Stimulated activated CD8-positive, alpha-beta memory T cell treated with anti-CD3 and anti-CD28 coated beads, Interleukin-12 subunit alpha, Interleukin-12 subunit beta, amount 100 ng/mL, for 24 hours (primary cell): ENCODE results near the gene STON2.

Experiments used
- DNase-seq: peaks from one replicate; pipeline ENCODE4 v3.0.0-alpha.2; 2020; ENCODE audit errors: extremely low read depth

The STON2 gene

GRCh38 chr14:81301813-81302212 lies 98.3 kb downstream of the STON2 start:
- DNase-seq, result no peak

DNA sequence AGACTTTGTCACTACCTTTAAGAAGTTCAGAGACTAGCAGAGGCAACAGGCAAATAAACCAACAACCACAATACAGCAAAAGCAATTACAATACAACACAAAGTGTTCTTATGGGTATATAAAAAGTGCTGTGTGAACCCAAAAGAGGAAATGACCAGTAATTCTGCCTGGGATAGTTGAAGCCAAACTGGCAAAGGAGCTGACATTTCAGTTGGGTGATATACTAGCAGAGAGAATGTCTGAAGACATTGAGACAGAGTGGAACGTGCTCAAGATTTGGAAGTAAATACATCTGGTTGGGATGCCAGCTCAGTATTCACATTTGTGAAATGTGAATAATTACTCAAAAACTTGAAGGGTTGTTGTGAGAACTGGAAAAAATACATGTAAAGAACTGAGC lies 98.8 kb downstream of the STON2 start:
- no peak for DNase-seq

DNA sequence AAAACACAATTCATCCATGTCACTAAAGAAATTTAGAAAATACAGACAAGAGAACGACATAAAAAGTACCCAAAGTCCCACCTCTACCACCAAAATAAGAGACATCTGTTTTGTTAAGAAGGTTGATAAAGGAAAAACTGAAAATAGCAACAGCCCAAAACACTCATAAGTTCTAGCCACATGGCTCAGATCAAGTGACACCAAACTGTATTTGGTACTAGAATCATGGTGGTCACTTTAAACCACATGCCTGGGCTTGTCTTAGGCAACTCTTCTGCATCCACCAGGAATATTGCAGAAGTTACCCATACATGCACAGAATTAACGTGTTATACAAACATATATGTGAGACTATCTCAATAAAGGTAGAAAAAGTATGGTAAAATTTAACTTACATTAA lies 101.2 kb downstream of the STON2 start:
- no peak for DNase-seq

GRCh38 chr14:81298122-81298521 lies 102.0 kb downstream of the STON2 start:
- DNase-seq, result no peak

- DNase-seq, result no peak
These were observed 103.9 kb downstream of the STON2 start for GRCh38 chr14:81295958-81296923.

DNA sequence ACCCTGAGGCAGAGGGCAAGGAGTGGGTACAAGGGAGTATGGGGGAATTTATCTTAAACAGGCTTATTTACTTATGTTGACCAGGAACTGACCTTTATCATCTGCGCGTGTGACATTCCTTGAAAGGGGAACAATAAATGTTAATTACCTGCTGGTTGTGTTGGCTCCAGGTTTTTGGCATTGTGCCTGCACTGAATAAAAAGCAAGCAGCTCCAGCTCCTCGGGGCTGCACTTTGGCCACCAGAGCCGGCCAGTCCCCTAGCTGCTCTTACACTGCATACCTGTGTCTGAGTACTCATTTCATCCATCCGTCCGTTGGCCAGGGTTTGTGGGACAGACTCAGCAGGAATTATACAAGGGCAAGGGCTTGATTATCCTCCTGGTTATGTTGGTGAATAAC lies 110.6 kb downstream of the STON2 start:
- no peak for DNase-seq

GRCh38 chr14:81286574-81287370 lies 113.4 kb downstream of the STON2 start:
- DNase-seq, result no peak

DNA sequence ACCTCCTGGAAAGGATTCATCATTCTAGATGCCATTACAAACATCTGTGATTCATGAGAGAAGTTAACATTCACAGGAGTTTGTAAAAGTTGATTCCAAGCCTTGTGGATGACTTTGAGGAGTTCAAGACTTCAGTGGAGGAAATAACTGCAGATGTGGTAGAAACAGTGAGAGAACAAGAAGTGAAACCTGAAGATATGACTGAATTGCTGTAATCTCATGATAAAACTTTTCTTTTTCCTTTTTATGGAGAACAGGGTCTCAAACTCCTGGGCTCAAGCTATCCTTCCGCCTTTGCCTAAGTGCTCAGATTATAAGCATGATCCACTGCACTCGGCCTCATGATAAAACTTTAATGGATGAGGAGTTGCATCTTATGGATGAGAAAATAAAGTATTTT lies 114.9 kb downstream of the STON2 start:
- no peak for DNase-seq

DNA sequence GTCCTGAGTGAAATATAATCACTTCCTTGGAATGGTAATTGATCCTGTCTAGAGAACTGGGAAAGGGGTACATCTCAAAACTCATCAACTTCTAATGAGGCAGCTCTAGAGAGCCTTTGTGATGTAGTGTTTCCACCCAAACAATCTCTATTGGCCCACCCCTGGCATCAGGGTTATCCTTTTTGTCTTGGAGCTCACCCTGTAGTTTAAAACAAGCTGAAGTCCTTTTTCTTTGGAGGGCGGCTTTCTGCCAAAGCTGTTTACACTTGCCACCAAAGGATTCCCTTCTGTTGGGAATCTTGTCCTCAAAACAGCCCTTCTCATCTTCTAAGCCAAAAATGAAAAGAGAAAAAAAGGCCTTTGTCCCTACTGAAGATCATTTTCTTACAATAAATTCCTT lies 118.8 kb downstream of the STON2 start:
- no peak for DNase-seq

DNA sequence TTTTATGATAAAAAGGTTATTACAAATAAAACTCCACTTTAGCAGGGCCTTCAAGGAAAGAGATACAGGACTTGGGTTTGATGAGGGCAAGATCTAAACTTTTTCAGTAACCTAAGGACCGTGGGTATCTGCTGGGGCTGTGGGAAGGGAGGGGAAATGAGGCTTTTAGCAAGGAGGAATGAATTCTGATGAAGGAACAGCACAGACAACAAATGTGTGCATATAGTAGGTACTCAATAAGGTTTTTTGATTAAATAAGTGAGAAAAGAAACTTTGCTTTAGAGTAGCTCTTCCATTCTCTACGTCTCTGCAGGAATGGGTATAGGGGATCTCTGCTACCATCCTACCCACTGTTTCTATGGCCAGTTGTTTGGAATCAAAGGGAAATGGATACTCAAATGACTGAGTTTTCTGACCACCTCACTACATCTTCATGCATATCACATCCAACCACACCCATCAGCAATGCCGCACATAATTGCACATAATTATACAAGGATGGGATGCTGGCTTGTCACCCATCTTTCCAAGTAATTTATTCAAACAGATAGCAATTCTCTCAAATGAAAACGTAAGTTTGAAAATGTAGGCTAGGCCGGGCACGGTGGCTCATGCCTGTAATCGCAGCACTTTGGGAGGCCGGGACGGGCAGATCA lies 119.9 kb downstream of the STON2 start:
- DNase-seq, result no peak

- no peak for DNase-seq
These were observed 123.0 kb downstream of the STON2 start for GRCh38 chr14:81277096-81277495.

DNA sequence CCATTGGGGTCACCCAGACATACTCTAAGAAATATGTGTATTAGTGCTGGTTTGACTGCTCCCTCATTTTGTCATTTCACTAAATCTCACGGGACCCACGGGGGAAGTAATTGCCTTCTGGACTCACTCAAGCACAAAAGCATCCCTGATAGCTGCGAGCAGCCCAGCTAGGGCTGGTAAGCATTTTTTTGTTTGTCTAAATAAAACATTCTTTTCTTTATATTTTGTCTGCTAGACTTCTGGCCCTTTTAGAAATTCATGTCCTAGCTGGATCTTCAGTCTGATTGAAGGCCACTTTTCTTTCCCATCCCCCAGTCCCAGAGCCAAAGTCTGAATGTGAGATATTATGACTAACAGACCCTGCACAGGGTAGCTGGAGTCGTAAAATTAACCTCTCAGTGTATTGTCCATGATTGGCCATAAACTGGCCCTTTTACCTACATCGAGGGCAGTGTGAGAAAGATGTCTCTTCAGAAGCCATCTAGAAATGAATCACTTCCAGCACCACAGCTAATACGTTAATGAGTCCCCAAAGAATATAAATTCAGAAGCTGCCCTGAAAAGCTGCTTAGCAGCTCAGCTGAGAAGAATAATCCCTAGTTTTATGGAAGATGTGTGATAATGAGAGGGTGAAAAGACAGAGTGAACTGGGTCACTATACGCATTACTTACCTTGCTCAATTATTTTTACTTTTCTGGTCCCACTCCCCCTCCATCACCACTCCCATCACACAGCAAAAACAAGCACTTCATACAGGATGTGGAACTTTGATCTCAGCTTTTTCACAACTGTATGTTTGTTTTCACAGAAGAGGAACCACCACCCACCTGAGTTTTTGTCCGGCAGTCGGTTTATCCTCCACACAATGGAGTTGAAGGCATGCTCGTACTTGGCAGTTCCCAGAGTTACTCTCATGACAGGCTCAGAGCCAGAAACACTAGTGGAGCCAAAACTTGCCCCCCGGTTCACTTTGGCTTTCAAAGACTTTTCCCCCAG lies 123.8 kb downstream of the STON2 start:
- DNase-seq, result no peak

DNA sequence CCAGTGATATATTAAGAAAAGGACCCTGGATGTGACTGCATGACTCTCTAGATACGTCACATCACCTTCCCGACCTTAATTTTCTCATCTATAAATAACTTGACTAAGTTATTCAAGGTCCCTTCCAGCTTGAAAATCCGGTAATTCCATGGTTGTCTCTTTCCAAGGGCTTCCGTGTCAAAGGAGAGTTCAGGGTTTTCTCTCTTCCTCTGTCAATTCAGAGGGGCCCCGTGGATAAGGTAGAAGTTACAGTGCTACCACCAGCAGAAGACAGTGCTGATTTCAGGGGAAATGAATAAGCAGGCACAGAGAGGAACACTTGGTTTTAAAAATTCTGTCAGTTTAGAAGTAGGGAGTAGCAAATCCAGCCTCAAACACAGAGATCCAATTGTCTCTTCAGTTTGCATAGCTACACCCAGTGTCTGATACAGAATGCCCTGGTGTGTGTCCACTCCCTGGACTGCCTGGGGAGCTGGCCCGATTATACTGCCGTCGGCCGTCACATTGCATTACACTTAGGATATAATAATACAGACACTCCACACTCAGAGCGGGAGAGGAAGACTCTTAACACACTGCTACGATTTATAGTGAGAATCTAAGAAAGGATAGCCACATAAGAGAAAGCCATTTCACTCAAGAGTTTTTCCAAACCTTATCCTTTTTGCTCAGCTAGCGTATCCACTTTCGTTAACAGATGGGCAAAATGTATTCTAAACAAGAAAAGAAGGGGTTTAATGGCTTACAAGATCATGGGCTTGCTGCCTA lies 124.6 kb downstream of the STON2 start:
- no peak for DNase-seq

DNA sequence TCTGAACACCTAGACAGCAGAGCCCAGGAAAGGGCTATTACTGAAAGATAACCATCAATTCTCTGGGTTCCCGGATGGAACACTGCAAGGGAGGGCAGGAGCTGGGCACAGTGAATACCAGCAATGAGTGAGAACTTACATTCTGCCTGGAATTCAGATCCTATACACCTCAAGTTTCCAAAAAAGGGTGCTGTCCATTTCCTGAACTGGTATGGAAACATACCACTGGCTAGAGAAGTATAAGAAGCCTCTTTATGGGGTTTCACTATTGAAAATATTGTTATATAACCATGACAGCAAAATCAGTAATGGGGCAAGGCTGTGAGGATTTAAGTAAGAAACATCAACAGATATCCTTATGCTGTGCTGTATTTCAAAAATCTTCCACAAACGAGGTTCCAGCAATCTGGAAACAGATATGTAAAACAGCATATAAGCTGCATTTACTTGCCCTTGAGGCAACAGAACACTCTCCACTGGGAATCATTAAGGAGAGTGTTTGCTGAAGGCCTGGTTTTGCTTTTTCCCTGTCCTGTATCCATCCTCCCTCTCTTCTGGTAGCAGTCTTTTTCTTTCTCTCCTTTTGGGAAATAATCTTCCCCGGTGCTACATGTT lies 126.1 kb downstream of the STON2 start:
- DNase-seq, result no peak

GRCh38 chr14:81273521-81273920 lies 126.6 kb downstream of the STON2 start:
- DNase-seq, result no peak

GRCh38 chr14:81272317-81272716 lies 127.8 kb downstream of the STON2 start:
- DNase-seq, result no peak

- DNase-seq, result no peak
These were observed 130.1 kb downstream of the STON2 start for GRCh38 chr14:81269979-81270375.

DNA sequence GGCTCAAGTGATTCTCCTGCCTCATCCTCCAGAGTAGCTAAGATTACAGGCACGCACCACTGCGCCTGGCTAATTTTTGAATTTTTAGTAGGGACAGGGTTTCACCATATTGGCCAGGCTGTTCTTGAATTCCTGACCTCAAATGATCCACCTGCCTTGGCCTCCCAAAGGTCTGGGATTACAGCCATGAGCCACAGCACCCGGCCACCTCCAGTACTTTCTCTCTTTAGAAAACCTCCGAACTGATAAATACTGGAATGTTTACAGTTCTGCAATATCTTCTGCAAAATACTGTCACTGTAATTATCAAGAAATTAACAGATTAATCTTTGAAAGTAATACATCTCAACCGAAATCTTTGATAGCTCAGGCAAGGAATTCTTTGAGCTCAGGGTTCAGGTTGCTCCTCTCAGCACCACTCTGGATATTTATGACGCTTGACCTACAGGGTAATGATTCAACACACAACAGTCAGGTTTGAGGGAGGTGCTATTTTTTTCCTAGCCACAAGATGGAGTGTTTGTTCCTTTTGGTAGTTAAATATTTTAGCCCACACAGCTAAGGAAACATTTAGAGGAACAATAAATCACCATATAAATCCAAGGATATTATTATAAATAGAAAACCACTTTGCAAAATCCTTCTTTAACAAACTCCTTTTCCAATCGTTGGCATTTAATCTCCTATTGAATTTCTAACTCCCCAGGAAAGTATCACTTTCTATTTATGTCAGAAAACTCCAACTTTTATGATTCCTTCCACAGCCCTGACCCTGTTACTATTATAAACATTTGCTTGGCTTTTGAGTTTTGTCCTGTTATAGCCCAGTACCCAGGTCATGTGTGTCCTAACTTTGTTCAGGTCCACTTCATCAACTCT lies 130.8 kb downstream of the STON2 start:
- no peak for DNase-seq

DNA sequence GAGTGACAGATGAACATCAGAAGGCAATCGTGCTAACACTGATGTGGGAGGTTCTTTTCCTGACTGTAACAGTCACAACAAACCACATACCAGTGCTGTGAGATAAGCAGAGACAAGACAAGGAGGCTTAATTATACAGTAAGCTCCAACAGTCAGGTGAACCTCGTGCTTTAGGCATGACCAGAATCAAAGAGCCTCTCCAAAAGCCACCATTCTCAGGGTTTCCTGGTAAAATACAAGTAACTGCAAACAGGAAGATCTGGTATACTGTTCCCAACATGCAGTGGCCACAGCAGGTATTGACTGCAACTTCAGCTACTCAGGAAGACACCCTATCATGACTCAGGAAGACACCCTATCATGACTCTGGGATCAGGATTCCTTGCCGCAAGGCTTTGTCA lies 132.1 kb downstream of the STON2 start:
- DNase-seq, result no peak
